ENCODE results near the gene NKX2-4.

The NKX2-4 gene

DNA sequence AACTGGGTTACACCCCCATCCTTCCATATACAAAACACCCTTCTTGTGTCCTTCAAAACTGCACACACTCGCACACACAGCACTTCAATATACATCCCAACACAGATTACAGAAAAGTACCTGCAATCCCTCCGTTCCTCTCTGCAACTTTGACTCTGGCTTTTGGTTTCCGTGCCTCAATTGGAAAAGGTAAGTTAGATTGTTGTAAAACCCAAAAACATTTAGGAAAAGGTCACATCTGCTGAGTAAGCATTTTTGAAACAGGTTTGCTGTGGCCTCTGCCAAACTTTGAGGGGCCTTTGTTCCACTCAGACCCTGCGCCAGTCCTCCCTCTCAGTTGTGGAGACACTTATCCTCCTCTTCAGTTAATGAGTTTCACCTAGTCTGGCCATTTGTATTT lies 4.2 kb downstream of the NKX2-4 start:
- Histone ChIP-seq H3K27ac (ENCODE audit: low read depth, low read length) (no peak overlapping the region), H3K4me3 (ENCODE audit: low read depth in 1 of 2, low read length in 2 of 2) (no peak overlapping the region), H3K4me1 (ENCODE audit: insufficient read depth, low read length) (no peaks in the 10 kb centered on the region), H3K9ac (ENCODE audit: low read length) (no peak overlapping the region), H3K36me3 (ENCODE audit: insufficient read depth, low read length) (peaks cover 7% of the 10 kb centered on the region), H3K9me3 (ENCODE audit: low read length) (peaks cover 24% of the 10 kb centered on the region), H3K27me3 (ENCODE audit: control insufficient read depth in 1 of 2, insufficient read depth in 2 of 2, low read length in 2 of 2) (peaks cover 55 to 67% of the 10 kb centered on the region in 2 donors)

DNA sequence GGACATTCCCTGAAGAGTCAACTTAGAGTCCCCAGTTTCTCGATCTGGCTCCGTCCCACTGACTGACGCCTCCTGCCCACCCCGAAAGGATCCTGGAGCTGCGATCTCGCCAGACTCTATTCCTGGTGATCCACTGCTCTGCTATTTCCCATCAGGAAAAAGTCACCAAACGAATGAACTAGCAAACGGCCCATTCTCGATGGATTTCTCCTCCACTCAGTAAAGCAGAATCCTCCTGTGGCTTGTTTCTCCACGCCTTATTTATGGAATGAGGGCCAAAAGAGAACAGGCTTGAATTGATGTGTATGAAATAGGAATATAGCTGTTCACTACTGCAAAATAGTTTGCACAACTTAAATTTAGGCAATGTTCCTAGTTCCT lies 5.4 kb downstream of the NKX2-4 start:
- H3K27ac ChIP-seq (ENCODE audit: low read depth, low read length) = no peak overlapping the region
- H3K9me3 ChIP-seq (ENCODE audit: low read length) = peaks cover 24% of the 10 kb centered on the region
- H3K27me3 ChIP-seq (ENCODE audit: control insufficient read depth in 1 of 2, insufficient read depth in 2 of 2, low read length in 2 of 2) = peaks cover 47 to 55% of the 10 kb centered on the region in 2 donors
- H3K9ac ChIP-seq (ENCODE audit: low read length) = no peak overlapping the region
- H3K36me3 ChIP-seq (ENCODE audit: insufficient read depth, low read length) = peaks cover 19% of the 10 kb centered on the region
- no peak overlapping the region for H3K4me3 ChIP-seq (ENCODE audit: low read depth in 1 of 2, low read length in 2 of 2)
- no peaks in the 10 kb centered on the region for H3K4me1 ChIP-seq (ENCODE audit: insufficient read depth, low read length)

DNA sequence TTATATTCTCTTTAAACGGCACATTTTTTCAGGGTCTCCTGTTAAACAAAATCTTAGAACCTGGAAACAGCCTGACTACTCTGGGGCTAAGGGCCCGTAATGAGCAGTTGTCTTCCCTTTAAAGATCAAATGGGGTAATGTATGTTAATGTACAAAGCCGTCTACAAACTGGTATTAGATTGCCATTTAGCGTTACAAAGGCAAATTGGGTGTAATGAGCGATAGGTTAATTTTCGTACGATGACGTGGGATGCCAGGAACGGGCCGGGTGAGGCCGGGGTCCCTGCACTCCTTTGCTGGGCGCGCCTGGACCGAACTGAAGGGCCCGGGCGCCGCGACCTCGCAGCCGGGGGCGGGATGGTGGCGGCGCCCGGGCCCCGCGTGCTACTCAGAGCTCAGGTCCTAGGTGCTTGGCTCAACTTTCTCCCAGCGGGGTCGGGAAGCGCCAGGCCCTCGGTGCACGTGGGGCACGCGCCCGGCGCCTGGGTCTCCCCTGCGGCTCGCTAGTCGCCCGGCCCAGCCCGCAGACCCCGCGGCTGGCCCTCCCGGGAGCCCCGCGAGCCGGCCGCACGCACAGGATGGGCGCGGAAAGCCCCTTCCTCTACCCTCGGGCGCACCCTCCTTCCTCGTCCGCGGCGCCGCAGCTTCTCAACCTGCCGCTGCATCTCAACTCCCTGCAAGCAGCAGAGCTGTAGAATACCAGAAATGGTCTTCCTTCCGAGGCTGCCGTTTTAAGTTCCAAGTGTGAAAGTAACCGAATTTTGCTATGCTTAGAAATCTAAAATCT lies 5.9 kb downstream of the NKX2-4 start:
- Histone ChIP-seq H3K36me3 (ENCODE audit: insufficient read depth, low read length) (peaks cover 25% of the 10 kb centered on the region), H3K9ac (ENCODE audit: low read length) (no peak overlapping the region), H3K9me3 (ENCODE audit: low read length) (peaks cover 24% of the 10 kb centered on the region), H3K27ac (ENCODE audit: low read depth, low read length) (no peak overlapping the region), H3K27me3 (ENCODE audit: control insufficient read depth in 1 of 2, insufficient read depth in 2 of 2, low read length in 2 of 2) (peaks cover 47 to 50% of the 10 kb centered on the region in 2 donors), H3K4me1 (ENCODE audit: insufficient read depth, low read length) (no peaks in the 10 kb centered on the region), H3K4me3 (ENCODE audit: low read depth in 1 of 2, low read length in 2 of 2) (no peak overlapping the region)

DNA sequence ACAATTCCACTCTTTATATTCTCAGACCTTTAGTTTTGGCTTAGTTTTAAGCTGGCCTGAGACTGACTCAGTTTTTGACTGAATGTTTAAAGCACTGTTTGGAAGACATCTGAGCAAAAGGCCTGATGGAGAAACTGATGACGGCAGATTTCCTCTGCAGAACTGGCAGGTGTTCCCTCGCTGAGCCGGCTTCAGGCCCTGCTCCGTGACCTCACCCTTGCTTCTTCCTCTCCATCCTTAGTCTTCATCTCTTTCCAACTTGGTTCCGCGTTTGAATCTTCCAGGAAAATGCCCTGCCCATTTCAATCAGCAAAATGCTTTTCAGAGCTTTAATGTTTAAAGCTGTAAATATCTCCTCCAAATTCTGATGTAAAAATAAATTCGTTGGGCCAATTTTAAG lies 6.6 kb downstream of the NKX2-4 start:
- H3K36me3 ChIP-seq (ENCODE audit: insufficient read depth, low read length) = peaks cover 27% of the 10 kb centered on the region
- no peak overlapping the region for H3K9ac ChIP-seq (ENCODE audit: low read length)
- H3K4me3 ChIP-seq (ENCODE audit: low read depth in 1 of 2, low read length in 2 of 2) = no peak overlapping the region
- no peaks in the 10 kb centered on the region for H3K4me1 ChIP-seq (ENCODE audit: insufficient read depth, low read length)
- no peak overlapping the region for H3K27ac ChIP-seq (ENCODE audit: low read depth, low read length)
- peaks cover 24% of the 10 kb centered on the region for H3K9me3 ChIP-seq (ENCODE audit: low read length)
- peaks cover 42 to 44% of the 10 kb centered on the region in 2 donors for H3K27me3 ChIP-seq (ENCODE audit: control insufficient read depth in 1 of 2, insufficient read depth in 2 of 2, low read length in 2 of 2)

DNA sequence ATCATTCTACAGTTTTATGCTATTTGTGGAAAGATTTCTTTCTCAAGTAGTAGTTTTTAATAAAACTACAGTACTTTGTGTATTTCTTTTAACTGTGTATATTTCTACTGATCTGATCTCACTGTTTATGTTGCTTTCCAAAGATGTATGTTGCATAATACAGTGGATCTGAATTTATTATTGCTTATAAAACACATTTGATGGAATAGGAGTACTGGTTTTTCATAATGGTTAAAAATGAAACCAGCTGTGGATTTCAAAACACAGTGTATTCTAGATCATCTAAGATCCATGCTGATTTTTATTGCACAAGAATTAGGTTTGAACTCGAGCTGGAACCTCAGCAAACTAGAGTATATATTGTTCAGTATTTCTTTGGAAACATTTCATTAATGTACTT lies 8.0 kb downstream of the NKX2-4 start:
- Histone ChIP-seq H3K27me3 (ENCODE audit: control insufficient read depth in 1 of 2, insufficient read depth in 2 of 2, low read length in 2 of 2) (peaks cover 28 to 30% of the 10 kb centered on the region in 2 donors), H3K9me3 (ENCODE audit: low read length) (peaks cover 16% of the 10 kb centered on the region), H3K27ac (ENCODE audit: low read depth, low read length) (no peak overlapping the region), H3K36me3 (ENCODE audit: insufficient read depth, low read length) (peaks cover 30% of the 10 kb centered on the region), H3K9ac (ENCODE audit: low read length) (no peak overlapping the region), H3K4me1 (ENCODE audit: insufficient read depth, low read length) (no peaks in the 10 kb centered on the region), H3K4me3 (ENCODE audit: low read depth in 1 of 2, low read length in 2 of 2) (no peak overlapping the region)

DNA sequence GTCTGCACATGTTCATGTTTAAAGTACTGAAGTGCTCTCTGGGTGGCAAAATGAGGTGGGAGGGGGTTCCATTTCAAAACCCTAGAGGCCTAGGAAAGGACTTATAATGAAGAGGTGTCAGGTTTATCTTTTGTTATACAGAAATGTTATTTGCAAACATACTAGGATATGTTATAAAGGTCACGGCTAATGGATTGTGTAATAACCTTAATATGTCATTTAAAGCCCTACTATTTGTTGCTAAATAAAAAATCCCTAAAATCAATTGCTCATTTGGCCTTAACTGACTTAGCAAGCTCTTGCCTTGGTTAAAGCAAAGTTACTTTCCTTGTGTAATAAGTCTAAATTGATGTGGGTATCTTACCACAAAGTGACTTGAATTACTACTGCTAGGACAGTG lies 8.8 kb downstream of the NKX2-4 start:
- H3K36me3 ChIP-seq (ENCODE audit: insufficient read depth, low read length) = peaks cover 30% of the 10 kb centered on the region
- H3K27ac ChIP-seq (ENCODE audit: low read depth, low read length) = no peak overlapping the region
- no peak overlapping the region for H3K9ac ChIP-seq (ENCODE audit: low read length)

DNA sequence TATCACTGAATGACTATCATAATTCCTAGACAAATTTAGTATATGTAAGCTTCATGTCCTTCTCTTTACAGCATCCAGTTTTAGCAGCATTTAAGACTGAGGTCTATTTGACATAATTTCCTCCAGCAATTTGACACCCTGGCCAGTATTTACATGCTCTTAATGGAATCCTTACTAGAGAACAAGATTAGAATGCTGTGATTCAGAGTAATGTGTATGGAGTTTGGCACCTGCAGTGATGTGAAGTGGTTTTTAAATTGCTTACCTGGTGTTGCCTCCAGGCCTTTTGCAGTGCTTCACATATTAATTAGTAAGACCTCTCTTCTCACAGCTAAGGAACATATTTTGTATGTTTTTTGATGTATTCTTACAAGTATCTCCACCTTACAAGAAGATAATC lies 9.8 kb downstream of the NKX2-4 start:
- H3K36me3 ChIP-seq (ENCODE audit: insufficient read depth, low read length) = peaks cover 32% of the 10 kb centered on the region
- no peak overlapping the region for H3K27ac ChIP-seq (ENCODE audit: low read depth, low read length)
- H3K9ac ChIP-seq (ENCODE audit: low read length) = no peak overlapping the region
- H3K4me3 ChIP-seq (ENCODE audit: low read depth in 1 of 2, low read length in 2 of 2) = no peak overlapping the region
- peaks cover 10 to 14% of the 10 kb centered on the region in 2 donors for H3K27me3 ChIP-seq (ENCODE audit: control insufficient read depth in 1 of 2, insufficient read depth in 2 of 2, low read length in 2 of 2)
- no peaks in the 10 kb centered on the region for H3K4me1 ChIP-seq (ENCODE audit: insufficient read depth, low read length)
- H3K9me3 ChIP-seq (ENCODE audit: low read length) = no peaks in the 10 kb centered on the region

More for the DNA sequence above, 8.8 kb downstream of the NKX2-4 start:
- Histone ChIP-seq H3K27me3 (ENCODE audit: control insufficient read depth in 1 of 2, insufficient read depth in 2 of 2, low read length in 2 of 2) (peaks cover 20 to 22% of the 10 kb centered on the region in 2 donors), H3K4me3 (ENCODE audit: low read depth in 1 of 2, low read length in 2 of 2) (no peak overlapping the region), H3K9me3 (ENCODE audit: low read length) (peaks cover 10% of the 10 kb centered on the region), H3K4me1 (ENCODE audit: insufficient read depth, low read length) (no peaks in the 10 kb centered on the region)

DNA sequence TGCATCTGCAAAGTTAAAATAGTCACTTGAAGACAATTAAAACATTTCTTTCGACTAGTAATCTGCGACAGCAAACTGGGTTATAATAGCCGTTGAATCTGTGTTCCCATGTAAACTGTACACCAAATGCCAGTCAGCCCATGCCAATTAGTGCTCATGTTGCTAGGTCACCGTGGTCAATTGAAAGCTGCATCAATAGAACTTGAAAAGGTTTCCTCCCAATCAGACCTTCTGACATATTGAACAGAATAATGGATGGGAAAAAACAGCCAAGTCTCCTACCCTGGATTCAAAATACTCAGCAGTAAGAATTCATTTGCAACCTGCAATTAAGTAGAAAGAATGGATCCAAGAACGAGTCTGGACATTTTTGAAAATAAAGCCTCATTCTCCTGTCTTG lies 11.2 kb downstream of the NKX2-4 start:
- Histone ChIP-seq H3K9ac (ENCODE audit: low read length) (no peak overlapping the region), H3K36me3 (ENCODE audit: insufficient read depth, low read length) (peaks cover 36% of the 10 kb centered on the region), H3K9me3 (ENCODE audit: low read length) (no peaks in the 10 kb centered on the region), H3K4me3 (ENCODE audit: low read depth in 1 of 2, low read length in 2 of 2) (no peak overlapping the region), H3K27me3 (ENCODE audit: control insufficient read depth in 1 of 2, insufficient read depth in 2 of 2, low read length in 2 of 2) (no peaks in the 10 kb centered on the region), H3K27ac (ENCODE audit: low read depth, low read length) (no peak overlapping the region), H3K4me1 (ENCODE audit: insufficient read depth, low read length) (no peaks in the 10 kb centered on the region)

DNA sequence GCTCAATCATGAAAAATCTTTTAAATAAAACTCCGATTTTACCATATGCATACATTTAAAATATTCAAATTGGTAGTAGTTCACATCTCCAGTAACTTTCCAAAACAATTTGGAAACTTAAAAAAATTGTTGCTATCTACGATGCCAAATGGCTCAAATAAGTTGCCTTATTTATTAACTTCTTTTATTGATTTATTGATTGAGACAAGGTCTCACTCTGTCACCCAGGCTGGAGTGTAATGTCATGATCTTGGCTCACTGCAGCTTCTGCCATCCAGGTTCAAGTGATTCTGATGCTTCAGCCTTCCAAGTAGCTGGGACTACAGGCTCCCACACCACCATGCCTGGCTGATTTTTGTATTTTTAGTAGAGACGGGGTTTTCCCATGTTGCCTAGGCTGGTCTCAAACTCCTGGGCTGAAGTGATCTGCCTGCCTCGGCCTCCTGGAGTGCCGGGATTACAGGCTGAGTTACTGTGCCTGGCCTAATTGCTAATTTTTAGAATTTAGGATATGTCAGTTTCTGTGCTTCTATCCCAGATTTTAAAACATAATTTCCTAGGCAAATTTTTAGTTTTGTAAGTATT lies 12.9 kb downstream of the NKX2-4 start:
- Histone ChIP-seq H3K4me1 (ENCODE audit: insufficient read depth, low read length) (no peaks in the 10 kb centered on the region), H3K36me3 (ENCODE audit: insufficient read depth, low read length) (peaks cover 31% of the 10 kb centered on the region), H3K9me3 (ENCODE audit: low read length) (no peaks in the 10 kb centered on the region), H3K27me3 (ENCODE audit: control insufficient read depth in 1 of 2, insufficient read depth in 2 of 2, low read length in 2 of 2) (no peaks in the 10 kb centered on the region), H3K9ac (ENCODE audit: low read length) (no peak overlapping the region), H3K27ac (ENCODE audit: low read depth, low read length) (no peak overlapping the region), H3K4me3 (ENCODE audit: low read depth in 1 of 2, low read length in 2 of 2) (no peak overlapping the region)

DNA sequence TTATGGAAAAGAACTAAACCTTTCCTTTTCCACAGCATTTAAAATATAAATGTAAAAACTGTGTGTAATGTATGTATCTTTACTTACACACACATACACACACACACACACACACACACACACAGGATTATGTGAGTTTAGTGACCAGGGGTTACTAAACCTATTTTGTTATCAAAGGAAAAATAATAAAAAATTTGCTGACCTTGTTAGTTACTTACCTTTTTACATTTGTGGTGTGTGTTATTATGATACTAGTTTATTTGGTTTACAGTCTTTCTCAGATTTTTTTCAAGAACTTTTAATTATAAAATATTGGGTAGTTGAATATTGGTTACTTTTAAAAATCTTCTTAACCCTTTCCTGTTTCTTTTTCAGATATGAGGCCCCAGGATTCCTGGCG lies 15.7 kb downstream of the NKX2-4 start:
- Histone ChIP-seq H3K36me3 (ENCODE audit: insufficient read depth, low read length) (peaks cover 14% of the 10 kb centered on the region), H3K9me3 (ENCODE audit: low read length) (no peaks in the 10 kb centered on the region), H3K4me1 (ENCODE audit: insufficient read depth, low read length) (no peaks in the 10 kb centered on the region), H3K9ac (ENCODE audit: low read length) (no peak overlapping the region), H3K4me3 (ENCODE audit: low read depth in 1 of 2, low read length in 2 of 2) (no peak overlapping the region), H3K27me3 (ENCODE audit: control insufficient read depth in 1 of 2, insufficient read depth in 2 of 2, low read length in 2 of 2) (no peaks in the 10 kb centered on the region), H3K27ac (ENCODE audit: low read depth, low read length) (no peak overlapping the region)

DNA sequence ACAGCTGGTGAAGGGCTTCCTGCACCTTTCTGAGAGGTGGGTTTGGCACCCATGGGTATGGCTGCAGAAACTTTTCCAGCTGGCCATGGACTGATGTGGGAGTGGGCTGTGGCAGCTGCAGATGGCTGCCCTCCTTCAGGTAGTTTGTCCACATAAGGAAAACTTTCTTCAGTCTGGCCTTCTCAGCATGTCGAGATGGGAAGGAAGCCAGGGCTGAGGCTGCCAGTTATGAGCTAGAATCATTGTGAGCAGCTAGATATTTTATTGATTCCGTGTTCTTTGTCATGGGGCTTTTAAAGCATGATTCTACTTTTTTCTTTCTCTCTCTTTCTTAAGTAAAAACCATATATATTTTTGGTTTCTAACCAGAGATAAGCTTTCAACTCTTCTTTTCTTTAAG lies 16.6 kb downstream of the NKX2-4 start:
- Histone ChIP-seq H3K36me3 (ENCODE audit: insufficient read depth, low read length) (peaks cover 12% of the 10 kb centered on the region), H3K4me3 (ENCODE audit: low read depth in 1 of 2, low read length in 2 of 2) (no peak overlapping the region), H3K27me3 (ENCODE audit: control insufficient read depth in 1 of 2, insufficient read depth in 2 of 2, low read length in 2 of 2) (no peaks in the 10 kb centered on the region), H3K27ac (ENCODE audit: low read depth, low read length) (no peak overlapping the region), H3K9me3 (ENCODE audit: low read length) (no peaks in the 10 kb centered on the region), H3K9ac (ENCODE audit: low read length) (no peak overlapping the region), H3K4me1 (ENCODE audit: insufficient read depth, low read length) (no peaks in the 10 kb centered on the region)

DNA sequence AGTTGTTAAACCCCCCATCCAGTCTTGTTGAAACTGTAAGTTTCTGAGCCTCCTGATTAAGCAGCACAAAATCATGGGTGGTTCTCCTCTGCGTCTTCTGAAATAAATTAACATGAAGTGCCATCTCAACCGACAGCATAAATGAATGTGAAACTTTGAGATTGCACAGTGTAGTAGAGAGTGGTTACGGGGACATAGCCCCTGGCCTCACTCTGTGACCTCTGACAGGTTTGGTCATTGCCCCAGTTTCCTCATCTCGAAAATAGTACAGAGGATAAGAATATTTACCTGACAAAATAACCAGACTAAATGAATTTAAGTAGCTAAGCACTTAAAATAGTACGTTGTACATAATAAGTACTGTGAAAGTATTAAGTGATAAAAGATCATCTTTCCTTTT lies 19.1 kb downstream of the NKX2-4 start:
- no peak overlapping the region for H3K27ac ChIP-seq (ENCODE audit: low read depth, low read length)
- H3K36me3 ChIP-seq (ENCODE audit: insufficient read depth, low read length) = peaks cover 9% of the 10 kb centered on the region

More for the DNA sequence above, 19.1 kb downstream of the NKX2-4 start:
- Histone ChIP-seq H3K4me1 (ENCODE audit: insufficient read depth, low read length) (no peaks in the 10 kb centered on the region), H3K9me3 (ENCODE audit: low read length) (no peaks in the 10 kb centered on the region), H3K4me3 (ENCODE audit: low read depth in 1 of 2, low read length in 2 of 2) (no peak overlapping the region), H3K9ac (ENCODE audit: low read length) (no peak overlapping the region), H3K27me3 (ENCODE audit: control insufficient read depth in 1 of 2, insufficient read depth in 2 of 2, low read length in 2 of 2) (no peaks in the 10 kb centered on the region)
